IMR-90 (cell line): ENCODE measurements around the gene XDH. TPM values are rescaled to one million over a fixed set of nuclear protein-coding genes. Genes with fewer than 3 reads are reported as not detected.

Experiments used
- ATAC-seq: fragments of 200-7000 bp; cut with Tn5 transposase; 2 replicates; pipeline ENCODE4 v1.9.1; 2020; ENCODE audit warnings: low read depth, mild to moderate bottlenecking, moderate library complexity
- BruUV-seq: library from RNA; stranded (reverse); fragments of 400-500 nt; replicated peaks from 2 replicates; lab custom pipeline; 2021; lab: Mats Ljungman, UMichigan
- CTCF ChIA-PET: fragments of 300-600 bp; formaldehyde crosslinking; extraction: SDS; loops from one replicate; lab custom pipeline; 2021; ENCODE audit warnings: antibody characterized with exemption; lab: Yijun Ruan, JAX
- POLR2A ChIA-PET: fragments of 300-600 bp; sonication (Branson Sonifier 250); formaldehyde crosslinking; loops from one replicate; lab custom pipeline; 2022; ENCODE audit warnings: antibody characterized with exemption; ENCODE audit not compliant: unreplicated experiment; lab: Charles Lee
- DNase-seq: peaks from one replicate; pipeline ENCODE4 v3.0.0; 2013
- H2AFZ ChIP-seq: replicated peaks from 2 replicates; pipeline ENCODE3; 2013; ENCODE audit warnings: low read length, mild to moderate bottlenecking; ENCODE audit not compliant: poor library complexity
- H2AK5ac ChIP-seq: 2 replicates; pipeline ENCODE4 v1.6.1; 2013; ENCODE audit warnings: low read depth, low read length, inconsistent platforms
- H2AK9ac ChIP-seq: replicated peaks from 2 replicates; pipeline ENCODE3; 2013; ENCODE audit warnings: mild to moderate bottlenecking, low read depth, low read length, moderate library complexity; ENCODE audit not compliant: poor library complexity
- H2BK120ac ChIP-seq: 2 replicates; pipeline ENCODE4 v1.6.1; 2013; ENCODE audit warnings: low read depth, low read length, inconsistent platforms
- H2BK15ac ChIP-seq: 3 replicates; pipeline ENCODE4 v1.6.1; 2013; ENCODE audit warnings: low read depth, low read length, inconsistent platforms
- H2BK20ac ChIP-seq: 2 replicates; pipeline ENCODE4 v1.6.1; 2013; ENCODE audit warnings: low read depth, mild to moderate bottlenecking, inconsistent platforms, low read length, moderate library complexity
- H2BK5ac ChIP-seq: 2 replicates; pipeline ENCODE4 v1.6.1; 2013; ENCODE audit warnings: mild to moderate bottlenecking, low read depth, low read length, inconsistent platforms; ENCODE audit not compliant: poor library complexity, severe bottlenecking
- H3K14ac ChIP-seq: replicated peaks from 2 replicates; pipeline ENCODE4 v1.6.1; 2013; ENCODE audit warnings: low read depth, low read length, inconsistent platforms
- H3K18ac ChIP-seq: 2 replicates; pipeline ENCODE4 v1.6.1; 2013; ENCODE audit warnings: low read depth, low read length, control low read depth
- H3K23ac ChIP-seq: 2 replicates; pipeline ENCODE4 v1.6.1; 2013; ENCODE audit warnings: low read depth, low read length, inconsistent platforms
- H3K27ac ChIP-seq: 2 replicates; pipeline ENCODE4 v1.5.1; 2013; ENCODE audit warnings: mild to moderate bottlenecking, control low read depth, low read length; ENCODE audit not compliant: insufficient read depth
- H3K27me3 ChIP-seq: 2 replicates; pipeline ENCODE4 v1.6.1; 2013; ENCODE audit warnings: low read length; ENCODE audit not compliant: control insufficient read depth, insufficient read depth
- H3K36me3 ChIP-seq: 2 replicates; pipeline ENCODE4 v1.6.1; 2013; ENCODE audit warnings: low read length, mixed read lengths; ENCODE audit not compliant: control insufficient read depth, insufficient read depth
- H3K4ac ChIP-seq: 2 replicates; pipeline ENCODE4 v1.6.1; 2013; ENCODE audit warnings: low read depth, low read length, inconsistent platforms
- H3K4me1 ChIP-seq: 2 replicates; pipeline ENCODE4 v1.6.1; 2013; ENCODE audit warnings: low read length, mixed read lengths; ENCODE audit not compliant: control insufficient read depth, insufficient read depth
- H3K4me2 ChIP-seq: 2 replicates; pipeline ENCODE4 v1.6.1; 2013; ENCODE audit warnings: low read depth, mild to moderate bottlenecking, control low read depth, low read length, moderate library complexity
- H3K4me3 ChIP-seq: 2 replicates; pipeline ENCODE4 v1.5.1; 2013; ENCODE audit warnings: low read depth, mild to moderate bottlenecking, control low read depth, low read length, moderate library complexity; ENCODE audit not compliant: insufficient read depth
- H3K56ac ChIP-seq: 2 replicates; pipeline ENCODE4 v1.6.1; 2013; ENCODE audit warnings: low read length, inconsistent platforms; ENCODE audit not compliant: insufficient read depth; ENCODE audit errors: extremely low read depth
- H3K79me1 ChIP-seq, 2 experiments: 2 replicates each; pipeline ENCODE4 v1.6.1; 2013; ENCODE audit warnings: low read length in 2 of 2, inconsistent platforms in 1 of 2, low read depth in 1 of 2
- H3K9ac ChIP-seq: 2 replicates; pipeline ENCODE4 v1.6.1; 2013; ENCODE audit warnings: low read depth, low read length, control low read depth
- H3K9me1 ChIP-seq: 2 replicates; pipeline ENCODE4 v1.6.1; 2013; ENCODE audit warnings: low read length, inconsistent platforms; ENCODE audit not compliant: insufficient read depth
- H3K9me3 ChIP-seq: 2 replicates; pipeline ENCODE4 v1.6.1; 2013; ENCODE audit warnings: low read length; ENCODE audit not compliant: control insufficient read depth, insufficient read depth
- H4K20me1 ChIP-seq: 2 replicates; pipeline ENCODE4 v1.6.1; 2013; ENCODE audit warnings: low read length, inconsistent platforms; ENCODE audit not compliant: insufficient read depth
- H4K5ac ChIP-seq: 2 replicates; pipeline ENCODE4 v1.6.1; 2013; ENCODE audit warnings: mild to moderate bottlenecking, low read depth, low read length, control low read depth
- H4K8ac ChIP-seq, 2 experiments: 2 replicates each; pipeline ENCODE4 v1.6.1; 2013; ENCODE audit warnings: low read depth in 2 of 2, low read length in 2 of 2, control low read depth in 1 of 2, inconsistent platforms in 1 of 2
- H4K91ac ChIP-seq: 2 replicates; pipeline ENCODE4 v1.6.1; 2013; ENCODE audit warnings: low read depth, low read length, inconsistent platforms; ENCODE audit not compliant: insufficient read depth
- BHLHE40 ChIP-seq: fragments of 150-350 bp; IDR thresholded peaks from 2 replicates; pipeline ENCODE4 v1.6.1; 2016; ENCODE audit warnings: mild to moderate bottlenecking, low read depth, low read length
- CEBPB ChIP-seq: IDR thresholded peaks from 2 replicates; pipeline ENCODE4 v1.6.1; 2012; ENCODE audit warnings: low read depth, low read length, improper control_type of control experiment
- CHD1 ChIP-seq: IDR thresholded peaks from 2 replicates; pipeline ENCODE4 v1.6.1; 2012; ENCODE audit warnings: low read depth, low read length, improper control_type of control experiment
- CTCF ChIP-seq: conservative IDR thresholded peaks from 2 replicates; pipeline ENCODE4 v1.5.1; 2012; ENCODE audit warnings: mild to moderate bottlenecking, low read depth, low read length, improper control_type of control experiment
- ELK1 ChIP-seq: fragments of 150-350 bp; IDR thresholded peaks from 2 replicates; pipeline ENCODE4 v1.6.1; 2016; ENCODE audit warnings: low read depth, mild to moderate bottlenecking, low read length, moderate library complexity, borderline replicate concordance
- FOS ChIP-seq: fragments of 150-350 bp; IDR thresholded peaks from 2 replicates; pipeline ENCODE4 v1.6.1; 2016; ENCODE audit warnings: low read depth, low read length
- MAFK ChIP-seq: IDR thresholded peaks from 2 replicates; pipeline ENCODE4 v1.6.1; 2012; ENCODE audit warnings: low read depth, low read length, improper control_type of control experiment
- MAZ ChIP-seq: IDR thresholded peaks from 2 replicates; pipeline ENCODE4 v1.6.1; 2012; ENCODE audit warnings: low read depth, mild to moderate bottlenecking, low read length, improper control_type of control experiment, moderate library complexity, borderline replicate concordance
- MXI1 ChIP-seq: IDR thresholded peaks from 2 replicates; pipeline ENCODE4 v1.6.1; 2012; ENCODE audit warnings: low read depth, mild to moderate bottlenecking, low read length, moderate library complexity, borderline replicate concordance
- NFE2L2 ChIP-seq: fragments of 150-350 bp; IDR thresholded peaks from 2 replicates; pipeline ENCODE4 v1.6.1; 2016; ENCODE audit warnings: low read depth, mild to moderate bottlenecking, low read length
- POLR2A ChIP-seq: IDR thresholded peaks from 2 replicates; pipeline ENCODE4 v1.6.1; 2012; ENCODE audit warnings: mild to moderate bottlenecking, low read depth, low read length
- RAD21 ChIP-seq: IDR thresholded peaks from 2 replicates; pipeline ENCODE4 v1.6.1; 2012; ENCODE audit warnings: low read length, improper control_type of control experiment
- RCOR1 ChIP-seq: IDR thresholded peaks from 2 replicates; pipeline ENCODE4 v1.6.1; 2012; ENCODE audit warnings: mild to moderate bottlenecking, low read length, improper control_type of control experiment; ENCODE audit not compliant: insufficient replicate concordance
- RFX5 ChIP-seq: IDR thresholded peaks from 2 replicates; pipeline ENCODE4 v1.8.0; 2012; ENCODE audit warnings: low read depth, mild to moderate bottlenecking, low read length, moderate library complexity
- SMC3 ChIP-seq: fragments of 150-350 bp; IDR thresholded peaks from 2 replicates; pipeline ENCODE4 v1.6.1; 2016; ENCODE audit warnings: low read depth, mild to moderate bottlenecking, antibody characterized with exemption, low read length, moderate library complexity
- WGBS, 2 experiments: methylation state at CpG; one replicate each; pipeline versions ENCODE4 v1.1.5 to v1.1.7; 2013; ENCODE audit warnings: missing lambda C conversion rate in 2 of 2; ENCODE audit not compliant: insufficient read length in 1 of 2; ENCODE audit errors: extremely low coverage in 2 of 2; 5-methylcytosine and 5-hydroxymethylcytosine counted together
- dilution Hi-C: fragments of 300-500 bp; cut with HindIII; formaldehyde crosslinking; loops from one replicate; pipeline ENCODE4 v1.14.3; 2018; ENCODE audit warnings: low sequenced_read_pairs; ENCODE audit not compliant: unreplicated experiment
- in situ Hi-C: fragments of 300-500 bp; cut with MboI; formaldehyde crosslinking; loops from 3 replicates; pipeline ENCODE4 v1.14.3; 2019; ENCODE audit warnings: low sequenced_read_pairs, inconsistent platforms, mixed read lengths
- intact Hi-C: fragments of 100-400 bp; cut with micrococcal nuclease; formaldehyde crosslinking; loops from 2 replicates; pipeline ENCODE4 v1.10.0; 2022
- polyA plus RNA-seq, 3 experiments: library from polyadenylated mRNA; depleted of rRNA; stranded (reverse); fragments of >200 nt; gene quantifications; 2 replicates each; pipeline ENCODE4 v1.2.3, GENCODE V29; 2012; ENCODE audit warnings: low replicate concordance in 1 of 3
- total RNA-seq: library from RNA; depleted of rRNA; stranded (reverse); fragments of >200 nt; gene quantifications from 2 replicates; pipeline ENCODE4 v1.2.3, GENCODE V29; 2012
- TF ChIP-seq, protein P1 (sequence below): fragments of 150-350 bp; IDR thresholded peaks from 2 replicates; pipeline ENCODE4 v1.6.1; 2017; ENCODE audit warnings: mild to moderate bottlenecking, antibody characterized with exemption, low read length, low read depth

The XDH gene
- total and polyA plus RNA-seq, 2 of the 4 experiments (the other 2 are of a cell fraction), result 0.46 to 1.1 TPM

- Histone ChIP-seq H3K36me3 (no peaks in the 10 kb centered on the region), H3K27me3 (no peaks in the 10 kb centered on the region), H3K18ac (peak overlapping the region; percentile 53), H4K5ac (peak overlapping the region; percentile 62; the same call in 1 of the 2 replicates), H2AK5ac (peak overlapping the region; percentile 95), H2BK20ac (peak overlapping the region; percentile 90), H2AK9ac (peak overlapping the region; percentile 92), H3K9me1 (peaks cover 8% of the 10 kb centered on the region; the same call in 1 of the 2 replicates), H3K14ac (peak overlapping the region; percentile 78), H3K9ac (no peak overlapping the region), H2BK120ac (peak overlapping the region; percentile 96), H3K23ac (peak overlapping the region; percentile 90), H3K56ac (no peak overlapping the region), H3K27ac (peak overlapping the region; percentile 21), H2AFZ (peak overlapping the region; percentile 60), H2BK15ac (peak overlapping the region; percentile 64; the same call in 2 of the 3 replicates), H3K4me2 (peak overlapping the region; percentile 5; the same call in 1 of the 2 replicates), H3K4ac (peak overlapping the region; percentile 92), H2BK5ac (peak overlapping the region; percentile 76), H3K9me3 (no peaks in the 10 kb centered on the region), H4K91ac (peak overlapping the region; percentile 93), H3K4me3 (no peak overlapping the region), H3K79me1 (0 out of 4 replicates have a peak, but pooled peaks cover 0 to 4% of the 10 kb centered on the region in 2 experiments), H4K20me1 (no peaks in the 10 kb centered on the region; the same call in 1 of the 2 replicates), H3K4me1 (peaks cover 17% of the 10 kb centered on the region), H4K8ac (peak overlapping the region; percentile 49 to 82; a peak in 3 of 4 replicates)
- ChIA-PET CTCF (interaction anchor here (0.7 kb wide), 1 partner anchor 143 kb away, joined by 7 read pairs; no protein-coding TSS in a partner anchor), POLR2A (no interaction called here)
- TF ChIP-seq MXI1, result no peak
- no peak for TF ChIP-seq MAFK
- no peak for TF ChIP-seq NFE2L2
- no peak for TF ChIP-seq ELK1
- no peak for TF ChIP-seq RCOR1
- TF ChIP-seq, protein P1, sequence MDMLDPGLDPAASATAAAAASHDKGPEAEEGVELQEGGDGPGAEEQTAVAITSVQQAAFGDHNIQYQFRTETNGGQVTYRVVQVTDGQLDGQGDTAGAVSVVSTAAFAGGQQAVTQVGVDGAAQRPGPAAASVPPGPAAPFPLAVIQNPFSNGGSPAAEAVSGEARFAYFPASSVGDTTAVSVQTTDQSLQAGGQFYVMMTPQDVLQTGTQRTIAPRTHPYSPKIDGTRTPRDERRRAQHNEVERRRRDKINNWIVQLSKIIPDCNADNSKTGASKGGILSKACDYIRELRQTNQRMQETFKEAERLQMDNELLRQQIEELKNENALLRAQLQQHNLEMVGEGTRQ, result no peak
- TF ChIP-seq RAD21, result no peak
- TF ChIP-seq CHD1, result no peak
- TF ChIP-seq CEBPB, result no peak
- no peak for TF ChIP-seq BHLHE40
- no peak for TF ChIP-seq POLR2A
- no peak for TF ChIP-seq CTCF
- TF ChIP-seq MAZ, result no peak
- TF ChIP-seq FOS, result no peak
- TF ChIP-seq RFX5, result no peak
- TF ChIP-seq SMC3, result no peak
- in situ Hi-C loops (loop anchor here (5.0 to 25.0 kb wide), 3 partner anchors 105 to 1175 kb away; partner anchors contain the start of gene EHD3), intact Hi-C loops (loop anchor here (10.0 kb wide), 1 partner anchor 1172 kb away; no protein-coding TSS in a partner anchor), dilution Hi-C loops (no loop called here)
- peak; percentile 64 for DNase-seq
- no TSS peak for BruUV-seq
- ATAC-seq, result peak; percentile 23
- no CpG with 5 or more reads among the region's 3 CpGs for WGBS, 2 experiments
These were observed 77.3 kb downstream of the XDH start for GRCh38 chr2:31337197-31337596.
